GM12892 (cell line): ENCODE results near the gene STAG1.
"Not testable (repeated sequence)": the region's sequence is repeated elsewhere in the genome, so short reads cannot be mapped to it uniquely, and the experiment has no call there.

Experiments used
- DNase-seq: peaks from one replicate; pipeline ENCODE4 v3.0.0; 2011; ENCODE audit not compliant: insufficient read length
- FAIRE-seq: peaks from 2 replicates; lab custom pipeline; 2011; peaks lifted over from hg19 to GRCh38; lab: Jason Lieb, UNC
- POLR2A ChIP-seq: IDR thresholded peaks from 2 replicates; pipeline ENCODE4 v1.6.1; 2011; ENCODE audit warnings: low read depth, low read length, control low read depth
- POLR2AphosphoS5 ChIP-seq: IDR thresholded peaks from 2 replicates; pipeline ENCODE4 v1.6.1; 2011; ENCODE audit warnings: low read depth, low read length, control low read depth
- TAF1 ChIP-seq: IDR thresholded peaks from 2 replicates; pipeline ENCODE4 v1.6.1; 2011; ENCODE audit warnings: low read depth, mild to moderate bottlenecking, control low read depth, low read length, borderline replicate concordance

STAG1 gene

DNA sequence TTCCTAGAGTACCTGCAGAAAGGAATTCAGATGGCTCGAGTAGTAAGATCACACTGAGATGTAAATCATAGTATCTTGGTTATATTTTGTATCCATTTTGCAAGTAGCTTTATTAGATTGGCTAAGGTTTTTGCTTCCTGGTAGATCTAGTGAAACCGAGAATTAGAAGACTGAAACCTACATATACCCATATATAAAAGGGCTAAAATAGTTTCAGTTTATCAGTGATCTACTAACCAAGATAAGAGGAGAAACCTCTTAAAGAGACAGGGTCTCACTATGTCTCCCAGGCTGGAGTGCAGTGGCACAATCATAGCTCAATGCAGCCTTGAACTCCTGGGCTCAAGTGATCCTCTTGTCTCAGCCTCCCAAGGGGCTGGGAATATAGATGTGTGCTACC, 366.7 kb downstream of the STAG1 start:
- TF ChIP-seq POLR2AphosphoS5 (no peak), POLR2A (no peak)
- no peak for FAIRE-seq

GRCh38 chr3:136381051-136381450, 371.1 kb downstream of the STAG1 start:
- TF ChIP-seq POLR2AphosphoS5 (no peak), POLR2A (no peak), TAF1 (no peak)
- DNase-seq (no peak), FAIRE-seq (no peak)

More for the DNA sequence above, 366.7 kb downstream of the STAG1 start:
- DNase-seq: no peak

GRCh38 chr3:136380530-136380929, 371.6 kb downstream of the STAG1 start:
- FAIRE-seq (no peak), DNase-seq (no peak)
- TF ChIP-seq POLR2A: no peak
- no peak for TF ChIP-seq TAF1
- TF ChIP-seq POLR2AphosphoS5: no peak

GRCh38 chr3:136378011-136378410, 374.2 kb downstream of the STAG1 start:
- no peak for TF ChIP-seq POLR2AphosphoS5
- no peak for TF ChIP-seq POLR2A
- no peak for TF ChIP-seq TAF1
- DNase-seq: no peak
- FAIRE-seq: no peak

- DNase-seq (no peak), FAIRE-seq (no peak)
Observed at GRCh38 chr3:136377508-136377907, 374.7 kb downstream of the STAG1 start.

DNA sequence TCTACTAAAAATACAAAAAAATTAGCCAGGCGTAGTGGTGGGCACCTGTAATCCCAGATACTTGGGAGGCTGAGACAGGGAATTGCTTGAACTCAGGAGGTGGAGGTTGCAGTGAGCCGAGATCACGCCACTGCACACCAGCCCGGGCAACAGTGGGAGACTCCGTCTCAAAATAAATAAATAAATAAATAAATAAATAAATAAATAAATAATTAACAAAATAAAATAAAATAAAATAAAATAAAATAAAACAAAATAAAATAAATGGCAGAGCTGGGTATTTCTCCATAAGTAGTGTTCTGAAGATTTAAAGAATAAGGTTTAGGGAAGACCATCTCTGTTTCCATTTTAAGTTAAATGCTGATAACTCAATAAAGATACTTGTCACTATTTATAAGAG, 376.4 kb downstream of the STAG1 start:
- not testable (repeated sequence) for DNase-seq, FAIRE-seq

More at GRCh38 chr3:136377508-136377907, 374.7 kb downstream of the STAG1 start:
- TF ChIP-seq POLR2AphosphoS5 (no peak), POLR2A (no peak), TAF1 (no peak)

- no peak for FAIRE-seq
Observed at GRCh38 chr3:136366289-136366688, 385.9 kb downstream of the STAG1 start.

GRCh38 chr3:136353461-136353860, 398.7 kb downstream of the STAG1 start:
- FAIRE-seq: no peak
- TF ChIP-seq POLR2AphosphoS5 (no peak), POLR2A (no peak), TAF1 (no peak)
- no peak for DNase-seq

More at GRCh38 chr3:136366289-136366688, 385.9 kb downstream of the STAG1 start:
- TF ChIP-seq POLR2A (no peak), TAF1 (no peak), POLR2AphosphoS5 (no peak)
- no peak for DNase-seq

GRCh38 chr3:136351905-136352304, 400.3 kb downstream of the STAG1 start:
- DNase-seq: no peak
- FAIRE-seq: no peak
- TF ChIP-seq POLR2A (no peak), TAF1 (no peak), POLR2AphosphoS5 (no peak)

GRCh38 chr3:136351351-136351750, 400.8 kb downstream of the STAG1 start:
- no peak for FAIRE-seq
- DNase-seq: no peak
- TF ChIP-seq POLR2A (no peak), TAF1 (no peak), POLR2AphosphoS5 (no peak)

GRCh38 chr3:136350557-136350956, 401.6 kb downstream of the STAG1 start:
- DNase-seq: no peak
- TF ChIP-seq POLR2A (no peak), POLR2AphosphoS5 (no peak), TAF1 (no peak)
- FAIRE-seq: no peak

DNA sequence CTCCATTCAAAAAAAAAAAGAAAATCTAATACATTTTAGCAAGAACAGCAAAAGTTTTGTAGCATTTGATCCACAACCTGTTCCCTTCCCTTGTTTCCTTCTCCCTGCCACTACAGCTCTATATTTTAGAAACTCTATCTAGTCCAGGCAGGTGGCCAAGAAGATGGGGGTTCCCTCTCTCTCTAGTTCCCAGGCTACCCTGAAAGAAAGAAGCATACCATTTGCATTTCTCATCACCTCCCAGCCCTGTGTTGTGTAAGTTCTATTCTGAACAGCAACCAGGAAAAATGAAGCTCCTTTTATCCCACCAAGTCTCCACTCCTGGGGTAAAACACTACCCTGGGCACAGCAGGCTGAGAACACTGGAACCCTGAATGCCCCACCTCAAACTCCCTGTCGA, 402.0 kb downstream of the STAG1 start:
- no peak for TF ChIP-seq POLR2A
- no peak for DNase-seq
- FAIRE-seq: no peak

DNA sequence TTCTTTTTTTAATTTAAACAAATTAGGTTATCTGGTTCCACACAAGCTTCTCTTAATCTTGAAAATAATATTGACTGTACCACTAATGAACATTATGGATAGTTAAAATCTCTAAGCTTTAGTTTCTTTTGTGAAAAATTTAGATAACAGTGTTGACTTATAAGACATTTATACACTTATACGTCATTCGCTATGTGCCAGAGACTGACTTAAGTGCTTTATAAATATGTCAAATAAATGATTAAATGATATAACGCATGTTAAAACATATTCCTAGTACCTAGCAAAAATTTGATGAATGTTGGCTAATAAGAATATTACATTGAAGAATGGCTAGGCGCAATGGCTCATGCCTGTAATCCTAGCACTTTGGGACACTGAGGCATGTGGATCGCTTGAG, 405.7 kb downstream of the STAG1 start:
- no peak for FAIRE-seq
- TF ChIP-seq TAF1 (no peak), POLR2A (no peak), POLR2AphosphoS5 (no peak)
- DNase-seq: no peak
